Pancreas (tissue), 10 donors: ENCODE data around the gene NXPH1. TPM values are rescaled to one million over a fixed set of nuclear protein-coding genes. Genes with fewer than 3 reads are reported as not detected.

Source experiments
- ATAC-seq, 4 donors: fragments of 200-7000 bp; cut with Tn5 transposase; one replicate each; pipeline versions ENCODE4 v1.8.0 to v1.9.1; 2020; ENCODE audit warnings: mild to moderate bottlenecking in 4 of 4, moderate library complexity in 4 of 4
- DNase-seq, 6 donors: peaks; one replicate each; pipeline ENCODE4 v3.0.0-alpha.2; 2020
- FAIRE-seq: peaks from 2 replicates; lab custom pipeline; 2012; peaks lifted over from hg19 to GRCh38; lab: Jason Lieb, UNC
- H3K27ac ChIP-seq, 4 donors: fragments of 200-600 bp; sonication (generic); 1 replicate in 3 of 4; 2 replicates in 1 of 4; pipeline versions ENCODE4 v1.5.0 to v1.8.0; 2020
- H3K27me3 ChIP-seq, 4 donors: fragments of 200-600 bp; one replicate each; pipeline ENCODE4 v1.8.0; 2021
- H3K36me3 ChIP-seq, 3 donors: fragments of 200-600 bp; sonication (generic) in 1 of 3; one replicate each; pipeline versions ENCODE4 v1.5.0 to v1.8.0; 2020 to 2021
- H3K4me1 ChIP-seq, 3 donors: fragments of 200-600 bp; one replicate each; pipeline ENCODE4 v1.8.0; 2021
- H3K4me3 ChIP-seq, 4 donors: fragments of 200-600 bp; sonication (generic) in 2 of 4; one replicate each; pipeline versions ENCODE4 v1.5.0 to v1.8.0; 2020 to 2021
- H3K9me3 ChIP-seq, 4 donors: fragments of 200-600 bp; one replicate each; pipeline ENCODE4 v1.8.0; 2021
- CTCF ChIP-seq, 4 donors: fragments of 200-600 bp; sonication (generic) in 3 of 4; IDR thresholded peaks; one replicate each; pipeline versions ENCODE4 v1.5.0 to v1.8.0; 2021; ENCODE audit warnings: antibody characterized with exemption in 4 of 4
- WGBS, 2 donors: extraction: QIAGEN DNeasy Blood & Tissue Kit; methylation state at CpG; one replicate each; pipeline ENCODE4 v1.1.7; 2013; 5-methylcytosine and 5-hydroxymethylcytosine counted together
- intact Hi-C, 3 donors: fragments of 100-400 bp; cut with DNase I; formaldehyde crosslinking; loops; one replicate each; pipeline versions ENCODE4 v1.11.1 to v1.14.2; 2022
- polyA plus RNA-seq, 2 donors: library from polyadenylated mRNA; stranded (reverse); fragments of 200-250 nt; gene quantifications; one replicate each; pipeline ENCODE4 v1.2.3, GENCODE V29; 2013
- total RNA-seq, 6 donors: library from RNA; stranded (reverse); fragmentation: NEBNext Ultra II Directional in 4 of 6; extraction: Animal tissue kit (Norgen Biotek cat#: 25700) in 4 of 6; gene quantifications; one replicate each; pipeline versions ENCODE4 v1.2.1 to v1.2.4, GENCODE V29; 2021 to 2023
- donor health status: healthy with polysubstance abuse.
- donor health status: DM: no; HTN: no; CAD: no; lungs with moderate emphysema.
- donor health status: DM: no; HTN: no; CAD: no.
- donor health status: control.
- donor health status: control.
- donor health status: Bipolar disorder and iron deficiency.
- donor health status: DM: yes; HTN: yes; CAD: no.
- donor health status: DM: no; HTN: no; CAD: no.
- donor health status: DM: no; HTN: no; CAD: no.
- donor health status: DM: yes; HTN: yes; CAD: no.

NXPH1 gene
- total and polyA plus RNA-seq, 8 donors: not detected

- FAIRE-seq: no peak
Measured at GRCh38 chr7:8444468-8444769, 11.0 kb downstream of the NXPH1 start.

GRCh38 chr7:8453535-8453934 lies 20.1 kb downstream of the NXPH1 start:
- FAIRE-seq (no peak), ATAC-seq (no peak), DNase-seq (no peak)
- WGBS, 2 donors: 35 to 39% methylated on average over 1 of the region's 1 CpG
- Histone ChIP-seq H3K9me3 (no peaks in the 10 kb centered on the region), H3K4me1 (no peaks in the 10 kb centered on the region), H3K4me3 (no peak overlapping the region), H3K27ac (no peak overlapping the region), H3K27me3 (no peaks in the 10 kb centered on the region), H3K36me3 (no peaks in the 10 kb centered on the region)
- intact Hi-C loops: no loop called here
- no peak for TF ChIP-seq CTCF (IDR thresholded peaks at IDR 0.05)

More at GRCh38 chr7:8444468-8444769, 11.0 kb downstream of the NXPH1 start:
- no peak for DNase-seq
- Histone ChIP-seq H3K4me1 (peaks cover 0 to 7% (median 0%) of the 10 kb centered on the region in 3 donors), H3K9me3 (no peaks in the 10 kb centered on the region), H3K4me3 (no peak overlapping the region), H3K27me3 (peaks cover 5 to 37% (median 16%) of the 10 kb centered on the region in 4 donors), H3K36me3 (no peaks in the 10 kb centered on the region), H3K27ac (no peak overlapping the region)
- intact Hi-C loops: no loop called here
- TF ChIP-seq CTCF (IDR thresholded peaks at IDR 0.05): no peak
- ATAC-seq: no peak
- WGBS, 2 donors: 27 to 39% methylated on average over 7 of the region's 7 CpGs

- no peak for TF ChIP-seq CTCF (IDR thresholded peaks at IDR 0.05)
- 28 to 40% methylated on average over 2 of the region's 2 CpGs for WGBS, 2 donors
Measured at GRCh38 chr7:8455426-8455825, 22.0 kb downstream of the NXPH1 start.

GRCh38 chr7:8462309-8462708 lies 28.9 kb downstream of the NXPH1 start:
- 53 to 61% methylated on average over 2 of the region's 2 CpGs for WGBS, 2 donors
- Histone ChIP-seq H3K4me1 (no peaks in the 10 kb centered on the region), H3K27me3 (no peaks in the 10 kb centered on the region), H3K27ac (no peak overlapping the region), H3K4me3 (no peak overlapping the region), H3K9me3 (no peaks in the 10 kb centered on the region), H3K36me3 (no peaks in the 10 kb centered on the region)
- intact Hi-C loops: no loop called here
- FAIRE-seq: no peak
- no peak for ATAC-seq
- TF ChIP-seq CTCF (IDR thresholded peaks at IDR 0.05): no peak
- no peak for DNase-seq

More at GRCh38 chr7:8455426-8455825, 22.0 kb downstream of the NXPH1 start:
- intact Hi-C loops: no loop called here
- no peak overlapping the region for H3K4me3 ChIP-seq
- no peak for DNase-seq
- no peaks in the 10 kb centered on the region for H3K36me3 ChIP-seq
- H3K27ac ChIP-seq: no peak overlapping the region
- no peak for ATAC-seq
- no peaks in the 10 kb centered on the region for H3K4me1 ChIP-seq
- no peaks in the 10 kb centered on the region for H3K9me3 ChIP-seq
- no peaks in the 10 kb centered on the region for H3K27me3 ChIP-seq
- FAIRE-seq: no peak

GRCh38 chr7:8465338-8465737 lies 31.9 kb downstream of the NXPH1 start:
- no peak for TF ChIP-seq CTCF (IDR thresholded peaks at IDR 0.05)
- no peak for FAIRE-seq
- Histone ChIP-seq H3K27me3 (peaks cover 0 to 3% (median 0%) of the 10 kb centered on the region in 4 donors), H3K36me3 (no peaks in the 10 kb centered on the region), H3K4me3 (no peak overlapping the region), H3K27ac (no peak overlapping the region), H3K4me1 (no peaks in the 10 kb centered on the region), H3K9me3 (no peaks in the 10 kb centered on the region)
- WGBS, 2 donors: 57 to 68% methylated on average over 4 of the region's 4 CpGs
- ATAC-seq: no peak
- intact Hi-C loops: no loop called here
- no peak for DNase-seq
